ENCODE results near the gene THADA.

DNA sequence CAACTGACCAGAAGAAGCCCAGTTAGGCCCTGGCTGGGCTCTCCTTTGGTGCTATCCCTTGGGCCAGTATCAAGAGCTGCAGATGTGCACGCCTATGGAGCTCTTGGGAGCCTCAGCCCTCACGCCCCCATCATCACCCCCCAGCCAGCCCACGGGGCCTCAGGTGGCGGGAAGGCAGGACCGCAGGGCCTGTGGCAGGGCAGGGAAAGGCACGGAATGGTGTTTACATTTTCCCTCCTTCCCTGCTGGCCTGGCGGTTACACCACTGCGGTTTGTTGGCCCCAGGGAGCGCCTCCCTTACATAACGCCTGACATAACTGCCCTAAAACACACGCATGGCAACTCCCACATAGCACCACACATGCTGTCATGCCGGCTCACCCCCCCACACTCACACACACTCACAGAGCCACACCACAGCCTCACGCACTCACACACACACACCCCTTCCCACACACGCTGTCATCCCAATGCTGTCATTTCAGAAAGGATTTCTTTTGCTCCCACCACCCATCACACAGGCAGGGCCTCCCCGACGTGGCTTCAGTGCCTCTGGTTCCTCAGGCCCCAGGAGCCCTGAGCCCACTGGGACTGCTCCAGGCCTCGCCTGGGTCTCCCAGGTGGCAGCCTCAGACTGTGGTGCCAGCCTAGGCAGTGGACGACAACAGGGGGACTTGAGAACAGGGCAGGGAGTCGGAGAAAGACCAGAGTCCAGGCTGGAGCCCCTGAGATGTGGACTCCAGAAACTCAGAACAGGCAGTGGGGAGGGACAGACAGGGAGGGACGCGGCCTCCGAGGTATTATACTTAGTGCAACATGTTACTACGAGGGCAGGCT lies 385.2 kb downstream of the THADA start:
- TF ChIP-seq YY1 (IDR thresholded peaks at IDR 0.05; ENCODE audit: insufficient read depth, insufficient read length), result no peak
- TF ChIP-seq SUZ12 (IDR thresholded peaks at IDR 0.05; ENCODE audit: extremely low read depth, insufficient read depth, insufficient read length), result no peak
- TF ChIP-seq ZNF274 (IDR thresholded peaks at IDR 0.05; ENCODE audit: low read depth, low read length), result no peak

All from NT2/D1 (cell line).